HFFc6 (cell line): Measurements from ENCODE around the gene XAB2. TPM values are rescaled to one million over a fixed set of nuclear protein-coding genes. Genes with fewer than 3 reads are reported as not detected.

Source experiments
- DNase-seq: peaks from one replicate; pipeline ENCODE4 v3.0.0-alpha.2; 2018
- H3K27ac Mint-ChIP-seq: 2 replicates; pipeline ENCODE4 v1.8.0; 2020; ENCODE audit warnings: mild to moderate bottlenecking, mixed read lengths
- H3K27me3 Mint-ChIP-seq: 2 replicates; pipeline ENCODE4 v1.8.0; 2021; ENCODE audit warnings: mild to moderate bottlenecking, moderate library complexity, mixed read lengths; ENCODE audit not compliant: insufficient read depth
- H3K36me3 Mint-ChIP-seq: 2 replicates; pipeline ENCODE4 v1.8.0; 2021; ENCODE audit warnings: low read depth, mixed read lengths
- H3K4me1 Mint-ChIP-seq: 2 replicates; pipeline ENCODE4 v1.8.0; 2020; ENCODE audit warnings: low read depth, mixed read lengths
- H3K4me3 Mint-ChIP-seq: 2 replicates; pipeline ENCODE4 v1.8.0; 2020; ENCODE audit warnings: mild to moderate bottlenecking, moderate library complexity, mixed read lengths
- H3K9me3 Mint-ChIP-seq: 2 replicates; pipeline ENCODE4 v1.8.0; 2020; ENCODE audit warnings: mild to moderate bottlenecking, mixed read lengths
- total RNA-seq, 6 experiments: library from RNA; stranded (reverse); fragmentation: NEBNext Ultra II Directional; extraction: Animal tissue kit (Norgen Biotek cat#: 25700); gene quantifications; 2 replicates in 1 of 6; 3 replicates in 5 of 6; pipeline ENCODE4 v1.2.3, GENCODE V29; 2021
- TF ChIP-seq, protein P1 (sequence below): fragments of 200-600 bp; sonication (generic); IDR thresholded peaks from 2 replicates; pipeline ENCODE4 v1.5.0; 2021; ENCODE audit warnings: antibody characterized with exemption, mild to moderate bottlenecking

The XAB2 gene
- total RNA-seq, 6 experiments from 2014 or later, result 35.1 to 39.8 (median 36.3) TPM

DNA sequence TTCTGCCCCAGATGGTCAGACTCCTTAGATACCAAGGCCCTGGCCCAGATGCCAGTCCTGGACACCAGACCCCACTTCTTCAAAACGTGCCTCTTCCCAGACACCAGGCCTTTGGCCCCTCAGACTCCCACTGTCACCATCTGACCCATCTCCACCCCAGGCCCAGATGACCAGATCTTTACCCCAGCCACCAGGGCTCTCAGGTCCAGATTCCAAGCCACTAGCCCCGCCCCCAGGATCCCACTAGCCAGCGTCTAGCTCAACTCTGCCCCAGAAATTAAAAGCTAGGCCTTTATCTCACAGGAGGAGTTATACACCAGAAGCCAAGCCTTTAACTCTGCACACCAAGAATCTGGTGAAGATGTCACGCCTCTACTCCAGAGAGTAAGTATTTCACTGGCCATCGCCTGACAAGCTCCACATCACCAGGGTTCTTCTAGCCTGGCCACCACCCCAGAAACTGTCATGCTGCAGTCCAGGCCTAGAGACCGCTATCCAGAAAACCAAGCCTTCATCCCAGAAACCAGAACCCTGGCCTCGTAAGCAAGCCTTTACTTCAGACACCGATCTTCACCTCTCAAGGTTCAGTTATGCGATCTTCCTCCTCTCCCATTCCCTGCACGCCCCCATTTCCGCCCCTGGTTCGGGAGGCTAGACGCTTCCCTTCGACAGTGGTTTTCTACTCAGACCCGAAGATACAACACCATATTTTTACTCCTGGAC, 595 bp downstream of the XAB2 start:
- peak overlapping the region; percentile 95 for H3K4me3 Mint-ChIP-seq
- H3K9me3 Mint-ChIP-seq, result no peaks in the 10 kb centered on the region
- H3K27me3 Mint-ChIP-seq, result no peaks in the 10 kb centered on the region; the same call in none of the 2 replicates
- peaks cover 26% of the 10 kb centered on the region for H3K4me1 Mint-ChIP-seq
- TF ChIP-seq, protein P1, sequence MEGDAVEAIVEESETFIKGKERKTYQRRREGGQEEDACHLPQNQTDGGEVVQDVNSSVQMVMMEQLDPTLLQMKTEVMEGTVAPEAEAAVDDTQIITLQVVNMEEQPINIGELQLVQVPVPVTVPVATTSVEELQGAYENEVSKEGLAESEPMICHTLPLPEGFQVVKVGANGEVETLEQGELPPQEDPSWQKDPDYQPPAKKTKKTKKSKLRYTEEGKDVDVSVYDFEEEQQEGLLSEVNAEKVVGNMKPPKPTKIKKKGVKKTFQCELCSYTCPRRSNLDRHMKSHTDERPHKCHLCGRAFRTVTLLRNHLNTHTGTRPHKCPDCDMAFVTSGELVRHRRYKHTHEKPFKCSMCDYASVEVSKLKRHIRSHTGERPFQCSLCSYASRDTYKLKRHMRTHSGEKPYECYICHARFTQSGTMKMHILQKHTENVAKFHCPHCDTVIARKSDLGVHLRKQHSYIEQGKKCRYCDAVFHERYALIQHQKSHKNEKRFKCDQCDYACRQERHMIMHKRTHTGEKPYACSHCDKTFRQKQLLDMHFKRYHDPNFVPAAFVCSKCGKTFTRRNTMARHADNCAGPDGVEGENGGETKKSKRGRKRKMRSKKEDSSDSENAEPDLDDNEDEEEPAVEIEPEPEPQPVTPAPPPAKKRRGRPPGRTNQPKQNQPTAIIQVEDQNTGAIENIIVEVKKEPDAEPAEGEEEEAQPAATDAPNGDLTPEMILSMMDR, result no peak
- DNase-seq, result no peak
- peak overlapping the region; percentile 94 for H3K27ac Mint-ChIP-seq
- H3K36me3 Mint-ChIP-seq, result peaks cover 11% of the 10 kb centered on the region

DNA sequence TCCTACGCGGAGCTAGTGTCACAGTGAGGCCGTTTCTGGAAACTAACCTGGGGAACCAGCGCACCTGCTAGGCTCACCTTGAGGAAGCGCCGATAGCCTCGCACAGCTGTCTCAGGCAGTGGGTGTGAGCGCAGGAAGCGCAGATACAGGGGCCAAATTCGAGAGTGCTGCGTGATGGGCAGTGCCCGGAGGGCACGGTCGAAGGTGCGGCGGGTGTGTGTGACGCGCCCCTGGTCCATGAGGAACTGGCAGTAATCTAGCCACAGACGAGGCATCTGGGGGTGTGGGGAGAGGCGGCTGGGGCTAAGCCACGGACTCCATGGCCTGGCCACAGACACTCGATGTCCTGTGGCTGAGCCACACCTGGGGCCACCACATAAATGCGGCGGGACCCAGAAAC, 2.2 kb downstream of the XAB2 start:
- Mint-ChIP-seq H3K9me3 (no peaks in the 10 kb centered on the region), H3K4me3 (no peak overlapping the region), H3K36me3 (peaks cover 23% of the 10 kb centered on the region), H3K27ac (no peak overlapping the region), H3K27me3 (peaks cover 2% of the 10 kb centered on the region), H3K4me1 (peaks cover 26% of the 10 kb centered on the region)
- no peak for DNase-seq
- TF ChIP-seq, protein P1, result no peak

DNA sequence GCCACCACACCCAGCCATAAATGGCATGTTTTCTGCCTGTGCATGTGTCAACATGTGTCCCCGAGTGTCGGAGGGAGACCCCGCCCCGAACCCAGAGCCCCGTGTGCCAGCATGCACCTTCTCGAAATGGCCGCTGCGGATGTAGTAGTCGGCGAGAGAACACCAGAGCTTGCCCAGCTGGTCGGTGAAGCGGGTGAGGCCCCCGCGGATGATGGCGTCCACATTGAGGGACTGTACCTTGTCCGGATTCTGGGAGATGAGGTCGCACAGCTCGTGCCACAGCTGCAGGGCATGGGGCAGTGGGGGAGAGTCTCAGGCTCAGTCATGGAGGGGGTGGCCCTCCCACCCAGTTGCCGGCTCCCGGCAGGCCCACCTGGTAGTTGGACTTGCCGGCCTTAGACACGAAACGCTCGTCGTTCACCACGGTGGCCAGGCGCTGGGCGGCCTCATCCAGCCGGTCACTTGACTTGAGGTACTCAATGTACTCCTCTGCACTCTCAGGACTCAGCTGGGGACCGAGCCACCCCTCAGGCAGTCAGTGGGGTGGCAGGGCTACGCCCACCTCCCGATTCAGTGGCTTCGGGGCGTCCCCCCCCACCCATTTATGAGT, 3.5 kb downstream of the XAB2 start:
- no peak for DNase-seq
- H3K27me3 Mint-ChIP-seq, result peaks cover 2% of the 10 kb centered on the region
- no peak overlapping the region for H3K27ac Mint-ChIP-seq
- peaks cover 32% of the 10 kb centered on the region for H3K36me3 Mint-ChIP-seq
- TF ChIP-seq, protein P1, result no peak
- H3K4me1 Mint-ChIP-seq, result peaks cover 25% of the 10 kb centered on the region
- H3K4me3 Mint-ChIP-seq, result no peak overlapping the region
- H3K9me3 Mint-ChIP-seq, result no peaks in the 10 kb centered on the region

DNA sequence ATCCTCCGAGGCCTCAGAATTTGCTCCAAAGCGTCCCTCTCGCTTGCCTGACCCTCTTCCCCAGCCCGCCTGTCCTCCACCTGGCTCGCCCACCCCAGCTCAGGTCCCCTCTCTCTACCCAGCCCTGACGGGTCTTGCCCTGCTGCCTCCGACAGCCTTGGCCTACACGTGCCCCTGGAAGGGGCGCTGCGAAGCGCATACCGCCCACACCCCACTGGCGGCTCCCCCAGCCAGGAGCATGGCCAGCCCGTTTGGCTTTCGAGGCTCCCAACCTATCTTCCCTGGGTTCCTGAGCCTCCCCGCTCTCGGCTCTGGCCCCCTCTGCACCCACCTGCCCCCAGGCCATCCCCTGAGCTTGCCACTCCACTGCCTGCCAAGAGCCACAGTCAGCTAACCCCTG, 4.5 kb downstream of the XAB2 start:
- DNase-seq, result no peak
- TF ChIP-seq, protein P1, result no peak
- no peaks in the 10 kb centered on the region for H3K9me3 Mint-ChIP-seq
- peaks cover 14% of the 10 kb centered on the region for H3K4me1 Mint-ChIP-seq
- no peak overlapping the region for H3K4me3 Mint-ChIP-seq
- H3K27ac Mint-ChIP-seq, result no peak overlapping the region
- H3K27me3 Mint-ChIP-seq, result peaks cover 2% of the 10 kb centered on the region
- peaks cover 32% of the 10 kb centered on the region for H3K36me3 Mint-ChIP-seq

DNA sequence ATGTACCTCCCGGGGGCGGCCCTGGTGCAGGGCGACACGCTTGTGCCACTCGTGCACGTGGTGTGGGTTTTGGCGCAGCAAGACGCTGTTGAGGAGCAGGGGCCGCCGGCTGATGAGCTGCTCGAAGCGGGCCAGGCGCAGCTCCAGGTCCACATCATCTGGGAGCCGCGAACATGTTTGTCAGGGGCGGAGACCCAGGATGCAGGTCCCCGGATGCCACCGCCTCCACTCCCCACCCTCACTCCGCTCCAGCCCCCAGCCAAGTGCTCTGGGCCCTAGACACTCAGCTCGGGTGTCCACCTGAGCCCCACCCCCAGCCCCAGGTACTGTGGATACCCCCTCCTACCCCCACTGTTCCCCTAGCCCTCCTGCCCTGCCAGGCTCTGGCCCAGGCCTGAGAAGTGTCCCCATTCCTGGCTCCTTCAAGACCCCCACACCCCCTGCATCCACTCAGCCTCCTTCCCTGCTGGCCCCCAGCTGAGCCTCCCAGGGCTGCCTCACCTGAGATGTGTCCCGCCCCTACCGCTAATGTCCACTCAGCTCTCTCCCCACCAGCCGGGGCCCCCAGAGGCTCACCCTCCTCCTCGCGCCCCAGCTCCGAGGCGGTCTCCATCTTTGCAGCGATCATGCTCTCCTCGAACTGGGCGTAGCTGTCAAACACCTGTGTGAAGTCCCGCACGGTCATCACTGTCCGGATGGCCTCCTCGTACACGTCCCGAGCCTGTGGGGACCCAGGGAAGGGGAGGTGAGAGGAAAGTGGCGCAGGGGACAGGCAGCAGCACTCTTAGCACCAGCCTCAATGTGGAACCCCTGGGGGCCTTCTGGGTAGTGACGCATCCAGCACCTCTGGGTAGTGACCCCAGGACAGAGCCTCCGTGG, 5.4 kb downstream of the XAB2 start:
- Mint-ChIP-seq H3K36me3 (peaks cover 28% of the 10 kb centered on the region), H3K4me1 (peaks cover 10% of the 10 kb centered on the region), H3K27ac (no peak overlapping the region), H3K4me3 (no peak overlapping the region), H3K9me3 (no peaks in the 10 kb centered on the region), H3K27me3 (peaks cover 2% of the 10 kb centered on the region)
- DNase-seq, result no peak
- TF ChIP-seq, protein P1, result no peak
